GM23338 (cell line): ENCODE results near the gene AOAH. TPM values are rescaled to one million over a fixed set of nuclear protein-coding genes. Genes with fewer than 3 reads are reported as not detected.

Experiments
- ATAC-seq: fragments of 200-7000 bp; cut with Tn5 transposase; 3 replicates; pipeline ENCODE4 v1.9.1; 2020
- DNase-seq: peaks from one replicate; pipeline ENCODE4 v3.0.0-alpha.2; 2015; ENCODE audit warnings: low spot score
- H2AFZ ChIP-seq: fragments of 200-600 bp; sonication (generic); 2 replicates; pipeline ENCODE4 v1.8.0; 2016; ENCODE audit warnings: antibody characterized with exemption, mild to moderate bottlenecking, moderate library complexity
- H3F3A ChIP-seq: fragments of 200-600 bp; sonication (generic); replicated peaks from 2 replicates; pipeline ENCODE4 v1.8.0; 2017; ENCODE audit warnings: antibody characterized with exemption, mixed run types, low read depth
- H3K27ac ChIP-seq: fragments of 200-600 bp; sonication (generic); 2 replicates; pipeline ENCODE4 v1.6.1; 2016; ENCODE audit warnings: low read depth
- H3K27me3 ChIP-seq: fragments of 200-600 bp; sonication (generic); 2 replicates; pipeline ENCODE4 v1.8.0; 2016; ENCODE audit warnings: mild to moderate bottlenecking, mixed run types, moderate library complexity; ENCODE audit not compliant: insufficient read depth
- H3K36me3 ChIP-seq: fragments of 200-600 bp; sonication (generic); 2 replicates; pipeline ENCODE4 v1.8.0; 2016; ENCODE audit warnings: mild to moderate bottlenecking; ENCODE audit not compliant: insufficient read depth
- H3K4me1 ChIP-seq: fragments of 200-600 bp; sonication (generic); 2 replicates; pipeline ENCODE4 v1.8.0; 2016; ENCODE audit warnings: mild to moderate bottlenecking, moderate library complexity; ENCODE audit not compliant: insufficient read depth
- H3K4me2 ChIP-seq: fragments of 200-600 bp; sonication (generic); 2 replicates; pipeline ENCODE4 v1.7.1; 2017; ENCODE audit warnings: mixed run types
- H3K4me3 ChIP-seq: fragments of 200-600 bp; sonication (generic); 2 replicates; pipeline ENCODE4 v1.6.1; 2016; ENCODE audit warnings: mixed run types
- H3K79me2 ChIP-seq: fragments of 200-600 bp; sonication (generic); replicated peaks from 2 replicates; pipeline ENCODE4 v1.8.0; 2017; ENCODE audit warnings: mild to moderate bottlenecking; ENCODE audit not compliant: insufficient read depth
- H3K9me2 ChIP-seq: fragments of 200-600 bp; sonication (generic); 2 replicates; pipeline ENCODE4 v1.8.0; 2017; ENCODE audit not compliant: insufficient read depth
- H4K20me1 ChIP-seq: fragments of 200-600 bp; sonication (generic); replicated peaks from 2 replicates; pipeline ENCODE4 v1.8.0; 2017; ENCODE audit warnings: mild to moderate bottlenecking; ENCODE audit not compliant: insufficient read depth
- H3K27ac Mint-ChIP-seq: 2 replicates; pipeline ENCODE4 v1.8.0; 2020; ENCODE audit warnings: inconsistent platforms, mild to moderate bottlenecking, moderate library complexity, mixed read lengths
- H3K27me3 Mint-ChIP-seq: 3 replicates; pipeline ENCODE4 v1.8.0; 2022; ENCODE audit warnings: low read depth, mild to moderate bottlenecking, moderate library complexity, mixed read lengths, inconsistent platforms; ENCODE audit not compliant: insufficient read depth, poor library complexity
- H3K36me3 Mint-ChIP-seq: 3 replicates; pipeline ENCODE4 v1.8.0; 2021; ENCODE audit warnings: low read depth, mild to moderate bottlenecking, inconsistent platforms, moderate library complexity, mixed read lengths
- H3K4me1 Mint-ChIP-seq: 3 replicates; pipeline ENCODE4 v1.8.0; 2020; ENCODE audit warnings: mild to moderate bottlenecking, inconsistent platforms, mixed read lengths
- H3K4me3 Mint-ChIP-seq: 3 replicates; pipeline ENCODE4 v1.8.0; 2021; ENCODE audit warnings: moderate library complexity, mild to moderate bottlenecking, inconsistent platforms, mixed read lengths
- H3K9me3 Mint-ChIP-seq: 3 replicates; pipeline ENCODE4 v1.8.0; 2020; ENCODE audit warnings: moderate library complexity, mild to moderate bottlenecking, inconsistent platforms, mixed read lengths
- CREB1 ChIP-seq: fragments of 250-450 bp; sonication (Bioruptor Pico); IDR thresholded peaks from 2 replicates; pipeline ENCODE4 v1.5.0; 2020; ENCODE audit warnings: low read depth, mild to moderate bottlenecking, moderate library complexity
- CTCF ChIP-seq, 2 experiments: fragments of 200-600 bp in 1 of 2; sonication (generic) in 1 of 2; conservative IDR thresholded peaks; 2 replicates each; pipeline versions ENCODE4 v1.5.1 to v1.6.1; 2016 to 2017; ENCODE audit warnings: antibody characterized with exemption in 2 of 2, low read depth in 2 of 2, mild to moderate bottlenecking in 2 of 2, moderate library complexity in 1 of 2
- ETS1 ChIP-seq: IDR thresholded peaks from 2 replicates; pipeline ENCODE4 v1.6.1; 2016; ENCODE audit warnings: antibody characterized with exemption
- EZH2 ChIP-seq: fragments of 200-600 bp; sonication (generic); IDR thresholded peaks from one replicate; pipeline ENCODE4 v1.8.0; 2017; ENCODE audit warnings: antibody characterized with exemption, mild to moderate bottlenecking, low read depth; ENCODE audit not compliant: unreplicated experiment
- JUNB ChIP-seq: IDR thresholded peaks from one replicate; pipeline ENCODE4 v1.6.1; 2016; ENCODE audit warnings: antibody characterized with exemption; ENCODE audit not compliant: unreplicated experiment
- POLR2AphosphoS5 ChIP-seq: IDR thresholded peaks from 2 replicates; pipeline ENCODE4 v1.6.1; 2016; ENCODE audit warnings: antibody characterized with exemption, low read depth
- REST ChIP-seq: IDR thresholded peaks from one replicate; pipeline ENCODE4 v1.6.1; 2018; ENCODE audit warnings: antibody characterized with exemption; ENCODE audit not compliant: unreplicated experiment
- ZNF114 ChIP-seq: fragments of 250-450 bp; sonication (Bioruptor Pico); IDR thresholded peaks from 2 replicates; pipeline ENCODE4 v1.5.0; 2020; ENCODE audit warnings: mild to moderate bottlenecking, moderate library complexity
- ZNF331 ChIP-seq: fragments of 250-450 bp; sonication (Bioruptor Pico); IDR thresholded peaks from 2 replicates; pipeline ENCODE4 v1.5.0; 2020; ENCODE audit warnings: low read depth, mild to moderate bottlenecking, moderate library complexity
- polyA plus RNA-seq: library from polyadenylated mRNA; unstranded; fragments of >200 nt; fragmentation: Nextera tagmentation; extraction: Ambion mirVana; gene quantifications from 2 replicates; pipeline ENCODE4 v1.2.1, GENCODE V29; 2016
- total RNA-seq: library from RNA; depleted of rRNA; stranded (reverse); fragments of >200 nt; shearing (Covaris generic); gene quantifications from 2 replicates; pipeline ENCODE4 v1.2.3, GENCODE V29; 2014

AOAH gene
- total and polyA plus RNA-seq, 2 experiments from 2014 or later, result not detected

GRCh38 chr7:36735172-36735571 is 10.9 kb upstream of the AOAH start (continued):
- TF ChIP-seq ETS1 (no peak), ZNF331 (CRISPR knock-in tag) (no peak), CTCF (conservative IDR thresholded peaks at IDR 0.05; ENCODE audit: low read depth in 2 of 2) (no peak), CREB1 (no peak), JUNB (no peak), POLR2AphosphoS5 (no peak), EZH2 (no peak), REST (no peak)

GRCh38 chr7:36734731-36735130 is 10.4 kb upstream of the AOAH start:
- ATAC-seq, result no peak
- H3K36me3 Mint-ChIP-seq, result no peaks in the 10 kb centered on the region
- TF ChIP-seq CTCF (conservative IDR thresholded peaks at IDR 0.05; ENCODE audit: low read depth in 2 of 2) (no peak), ZNF114 (CRISPR knock-in tag) (no peak), ZNF331 (CRISPR knock-in tag) (no peak)

More at GRCh38 chr7:36734731-36735130, 10.4 kb upstream of the AOAH start:
- Histone ChIP-seq H3K79me2 (no peaks in the 10 kb centered on the region), H3K4me1 (peaks cover 14% of the 10 kb centered on the region), H4K20me1 (no peaks in the 10 kb centered on the region), H3K9me2 (peaks cover 2% of the 10 kb centered on the region; the same call in 1 of the 2 replicates), H3K36me3 (no peaks in the 10 kb centered on the region), H2AFZ (no peak overlapping the region), H3K27me3 (no peaks in the 10 kb centered on the region), H3K4me3 (no peak overlapping the region), H3F3A (no peaks in the 10 kb centered on the region), H3K4me2 (no peak overlapping the region), H3K27ac (no peak overlapping the region)
- DNase-seq, result no peak
- H3K27me3 Mint-ChIP-seq, result peaks cover 2% of the 10 kb centered on the region
- no peak overlapping the region for H3K27ac Mint-ChIP-seq
- H3K4me3 Mint-ChIP-seq, result no peak overlapping the region
- H3K4me1 Mint-ChIP-seq, result peaks cover 17% of the 10 kb centered on the region
- H3K9me3 Mint-ChIP-seq, result no peaks in the 10 kb centered on the region
